HepG2 (cell line): ENCODE data around the gene TOR1A. TPM values are rescaled to one million over a fixed set of nuclear protein-coding genes. Genes with fewer than 3 reads are reported as not detected.

Experiments
- ATAC-seq: fragments of 200-7000 bp; cut with Tn5 transposase; 3 replicates; pipeline ENCODE4 v1.9.1; 2020; ENCODE audit warnings: mild to moderate bottlenecking, moderate library complexity
- BruUV-seq: library from RNA; stranded (reverse); fragments of 400-500 nt; replicated peaks from 2 replicates; lab custom pipeline; 2021; lab: Mats Ljungman, UMichigan
- CTCF ChIA-PET: fragments of 300-600 bp; formaldehyde crosslinking; extraction: SDS; loops from one replicate; lab custom pipeline; 2021; ENCODE audit warnings: low total read pairs, inconsistent platforms, low intra/inter-chr PET ratio; lab: Yijun Ruan, JAX
- POLR2A ChIA-PET: fragments of 350-600 bp; sonication (Branson Sonifier 250); formaldehyde crosslinking; loops from one replicate; lab custom pipeline; 2020; ENCODE audit warnings: antibody characterized with exemption, inconsistent platforms; lab: Yijun Ruan, JAX
- DNase-seq: peaks from one replicate; pipeline ENCODE4 v3.0.0-alpha.2; 2015; ENCODE audit warnings: low spot score
- FAIRE-seq: peaks from 3 replicates; lab custom pipeline; 2011; peaks lifted over from hg19 to GRCh38; lab: Jason Lieb, UNC
- H2AFZ ChIP-seq: one replicate; pipeline ENCODE4 v1.6.1; 2011; ENCODE audit warnings: low read length, inconsistent platforms
- H3K27ac ChIP-seq: fragments of 300-600 bp; 3 replicates; pipeline ENCODE4 v1.8.0; 2011; ENCODE audit warnings: mixed run types, mild to moderate bottlenecking, mixed read lengths, low read length, inconsistent platforms; ENCODE audit not compliant: insufficient read depth; ENCODE audit errors: extremely low read length
- H3K27me3 ChIP-seq, 2 experiments: fragments of 200-600 bp in 1 of 2; 2 replicates in 1 of 2; 3 replicates in 1 of 2; pipeline versions ENCODE4 v1.6.0 to v1.8.0; 2011; ENCODE audit warnings: low read length in 2 of 2, mild to moderate bottlenecking in 2 of 2, moderate library complexity in 2 of 2, inconsistent platforms in 1 of 2; ENCODE audit not compliant: insufficient read depth in 2 of 2, control insufficient read depth in 1 of 2
- H3K36me3 ChIP-seq, 2 experiments: fragments of 200-600 bp in 1 of 2; replicated peaks in 1 of 2; 2 replicates in 1 of 2; 3 replicates in 1 of 2; pipeline versions ENCODE4 v1.5.1 to v1.8.0; 2011; ENCODE audit warnings: low read length in 2 of 2, inconsistent platforms in 1 of 2; ENCODE audit not compliant: insufficient read depth in 2 of 2, control insufficient read depth in 1 of 2
- H3K4me1 ChIP-seq: 2 replicates; pipeline ENCODE4 v1.5.1; 2012; ENCODE audit warnings: low read length, inconsistent platforms; ENCODE audit not compliant: insufficient read depth
- H3K4me2 ChIP-seq: 2 replicates; pipeline ENCODE4 v1.6.0; 2011; ENCODE audit warnings: low read depth, low read length, inconsistent platforms
- H3K4me3 ChIP-seq, 3 experiments: fragments of 200-600 bp in 1 of 3; sonication (generic), shearing (Covaris generic) in 1 of 3; replicated peaks in 1 of 3; 2 replicates each; pipeline ENCODE4 v1.5.1; 2011 to 2016; ENCODE audit warnings: low read length in 3 of 3, inconsistent platforms in 2 of 3, low read depth in 2 of 3, mild to moderate bottlenecking in 2 of 3, control low read depth in 1 of 3, mixed read lengths in 1 of 3; ENCODE audit not compliant: insufficient read depth in 1 of 3
- H3K79me2 ChIP-seq: one replicate; pipeline ENCODE4 v1.6.1; 2011; ENCODE audit warnings: low read length, inconsistent platforms; ENCODE audit not compliant: insufficient read depth
- H3K9ac ChIP-seq: 2 replicates; pipeline ENCODE4 v1.6.0; 2011; ENCODE audit warnings: mild to moderate bottlenecking, low read depth, low read length, inconsistent platforms; ENCODE audit not compliant: insufficient read depth
- H3K9me3 ChIP-seq: 2 replicates; pipeline ENCODE4 v1.5.1; 2012; ENCODE audit warnings: mild to moderate bottlenecking, low read length
- H4K20me1 ChIP-seq: 2 replicates; pipeline ENCODE4 v1.6.0; 2011; ENCODE audit warnings: inconsistent platforms, mild to moderate bottlenecking, low read length, moderate library complexity; ENCODE audit not compliant: insufficient read depth
- ERF ChIP-seq: IDR thresholded peaks from 2 replicates; pipeline ENCODE4 v1.6.1; 2018; ENCODE audit warnings: missing biosample characterization, missing genetic modification reagents
- HDAC2 ChIP-seq: sonication (generic); formaldehyde crosslinking; IDR thresholded peaks from 2 replicates; pipeline ENCODE4 v1.4.0; 2020; ENCODE audit warnings: missing genetic modification reagents
- IKZF1 ChIP-seq: fragments of 450-650 bp; IDR thresholded peaks from 2 replicates; pipeline ENCODE4 v1.7.1; 2016
- KLF15 ChIP-seq: sonication (generic); formaldehyde crosslinking; IDR thresholded peaks from 2 replicates; pipeline ENCODE4 v1.8.1; 2023; ENCODE audit warnings: borderline replicate concordance, mild to moderate bottlenecking, inconsistent platforms, missing genetic modification reagents, mixed read lengths
- NAIF1 ChIP-seq: sonication (generic); formaldehyde crosslinking; IDR thresholded peaks from 2 replicates; pipeline ENCODE4 v1.5.0; 2020; ENCODE audit warnings: mild to moderate bottlenecking, missing genetic modification reagents, borderline replicate concordance
- NFYC ChIP-seq: IDR thresholded peaks from 2 replicates; pipeline ENCODE4 v1.6.1; 2016; ENCODE audit warnings: missing genetic modification reagents, missing compliant biosample characterization
- REXO4 ChIP-seq: sonication (generic); formaldehyde crosslinking; IDR thresholded peaks from 2 replicates; pipeline ENCODE4 v1.8.0; 2022; ENCODE audit warnings: missing genetic modification reagents, mild to moderate bottlenecking, borderline replicate concordance
- ZNF136 ChIP-seq: sonication (generic); formaldehyde crosslinking; IDR thresholded peaks from 2 replicates; pipeline ENCODE4 v1.8.1; 2022; ENCODE audit warnings: low read depth, mild to moderate bottlenecking, moderate library complexity, missing genetic modification reagents
- ZNF264 ChIP-seq: sonication (generic); formaldehyde crosslinking; IDR thresholded peaks from 2 replicates; pipeline ENCODE4 v1.4.0; 2020; ENCODE audit warnings: missing genetic modification reagents
- ZNF44 ChIP-seq: sonication (generic); formaldehyde crosslinking; IDR thresholded peaks from 2 replicates; pipeline ENCODE4 v1.5.1; 2020; ENCODE audit warnings: mild to moderate bottlenecking, missing genetic modification reagents
- ZNF703 ChIP-seq: sonication (generic); formaldehyde crosslinking; IDR thresholded peaks from 2 replicates; pipeline ENCODE4 v1.5.1; 2020; ENCODE audit warnings: missing genetic modification reagents, mild to moderate bottlenecking, moderate library complexity, borderline replicate concordance
- ZNF792 ChIP-seq: IDR thresholded peaks from 2 replicates; pipeline ENCODE4 v1.6.1; 2016
- WGBS: methylation state at CpG from one replicate; pipeline ENCODE4 v1.1.6; 2017; ENCODE audit warnings: low lambda C conversion rate; 5-methylcytosine and 5-hydroxymethylcytosine counted together
- in situ Hi-C: cut with HindIII; loops from 2 replicates; pipeline ENCODE4 v1.10.0; 2017; ENCODE audit warnings: low pct_unique_long_range_greater_than_20kb; ENCODE audit not compliant: extremely low pct_ligation_motif_present
- intact Hi-C: fragments of 100-400 bp; cut with micrococcal nuclease; formaldehyde crosslinking; loops from one replicate; pipeline ENCODE4 v1.10.0; 2022; ENCODE audit not compliant: unreplicated experiment
- polyA plus RNA-seq, 8 experiments: library from polyadenylated mRNA; depleted of rRNA in 3 of 8; stranded (reverse) in 7 of 8; unstranded in 1 of 8; fragments of >200 nt; fragmentation: Illumina TruSeq in 4 of 8; extraction: Trizol in 4 of 8; gene quantifications; 2 replicates each; pipeline versions ENCODE4 v1.2.1 to v1.2.3, GENCODE V29; 2011 to 2016; ENCODE audit warnings: low read depth in 4 of 8, missing spikeins in 1 of 8, mixed read lengths in 1 of 8; ENCODE audit not compliant: insufficient read depth in 1 of 8
- total RNA-seq, 5 experiments: library from RNA; depleted of rRNA; stranded (reverse); fragments of >200 nt; fragmentation: Illumina TruSeq; extraction: Trizol; gene quantifications; 2 replicates each; pipeline ENCODE4 v1.2.3, GENCODE V29; 2016; ENCODE audit warnings: low read depth in 1 of 5
- TF ChIP-seq, protein P1 (sequence below): sonication (generic); formaldehyde crosslinking; IDR thresholded peaks from 2 replicates; pipeline ENCODE4 v1.4.0; 2020; ENCODE audit warnings: mild to moderate bottlenecking, low read depth, missing genetic modification reagents
- TF ChIP-seq, protein P2 (sequence below): sonication (generic); formaldehyde crosslinking; IDR thresholded peaks from 2 replicates; pipeline ENCODE4 v1.5.0; 2020; ENCODE audit warnings: missing genetic modification reagents, mild to moderate bottlenecking, borderline replicate concordance

TOR1A gene
- total and polyA plus RNA-seq, 2 of the 13 experiments (the other 11 are each of a cell fraction or from before 2014, with no cell fraction given): 31.6 to 41.4 TPM

DNA sequence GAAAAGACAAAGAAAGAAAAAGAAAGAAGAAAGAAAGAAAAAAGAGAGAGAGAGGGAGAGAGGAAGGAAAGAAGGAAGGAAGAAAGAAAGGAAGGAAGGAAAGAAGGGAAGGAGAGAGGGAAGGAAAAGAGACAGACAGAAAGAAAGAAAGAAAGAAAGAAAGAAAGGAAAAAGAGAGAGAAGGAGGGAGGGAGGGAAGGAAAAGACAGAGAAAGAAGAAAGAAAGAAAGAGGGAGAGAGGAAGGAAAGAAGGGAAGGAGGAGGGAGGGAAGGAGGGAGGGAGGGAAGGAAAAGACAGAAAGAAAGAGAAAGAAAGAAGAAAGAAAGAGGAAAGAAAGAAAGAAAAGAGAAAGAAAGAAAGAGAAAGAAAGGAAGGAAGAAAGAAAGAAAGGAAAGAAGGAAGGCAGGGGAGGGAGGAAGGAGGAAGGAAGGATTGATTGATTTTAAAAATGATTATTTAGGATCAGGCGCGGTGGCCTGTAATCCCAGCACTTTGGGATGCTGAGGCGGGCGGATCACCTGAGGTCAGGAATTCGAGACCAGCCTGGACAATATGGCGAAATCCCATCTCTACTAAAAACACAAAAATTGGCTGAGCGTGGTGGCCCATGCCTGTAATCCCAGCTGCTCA is 44.3 kb downstream of the TOR1A start:
- intact Hi-C loops (loop anchor here (5.0 kb wide), 1 partner anchor 137 kb away; the partner anchor contains the start of gene ASB6), in situ Hi-C loops (loop anchor here (5.0 to 10.0 kb wide), 2 partner anchors 42 to 135 kb away; partner anchors contain the start of gene ASB6)
- Histone ChIP-seq H4K20me1 (no peaks in the 10 kb centered on the region), H3K9me3 (no peaks in the 10 kb centered on the region), H3K27ac (no peak overlapping the region), H3K79me2 (no peaks in the 10 kb centered on the region), H2AFZ (no peak overlapping the region), H3K4me1 (peaks cover 12% of the 10 kb centered on the region; the same call in 1 of the 2 replicates), H3K36me3 (no peaks in the 10 kb centered on the region), H3K9ac (no peak overlapping the region), H3K4me3 (no peak overlapping the region), H3K27me3 (peaks cover 1 to 9% of the 10 kb centered on the region in 2 experiments; a peak in 4 of 5 replicates), H3K4me2 (no peak overlapping the region)
- no TSS peak for BruUV-seq
- ChIA-PET POLR2A (no interaction called here), CTCF (no interaction called here)
- no peak for DNase-seq
- WGBS: 51% methylated on average over 7 of the region's 7 CpGs
- no peak for FAIRE-seq
- TF ChIP-seq HDAC2 (CRISPR knock-in tag) (no peak), ZNF136 (no peak), ZNF44 (no peak), ZNF792 (CRISPR knock-in tag) (no peak), IKZF1 (no peak), NFYC (CRISPR knock-in tag) (no peak), ZNF264 (CRISPR knock-in tag) (no peak), REXO4 (no peak), KLF15 (CRISPR knock-in tag) (no peak), ERF (CRISPR knock-in tag) (no peak), ZNF703 (CRISPR knock-in tag) (no peak), NAIF1 (CRISPR knock-in tag) (no peak)
- TF ChIP-seq, protein P1, sequence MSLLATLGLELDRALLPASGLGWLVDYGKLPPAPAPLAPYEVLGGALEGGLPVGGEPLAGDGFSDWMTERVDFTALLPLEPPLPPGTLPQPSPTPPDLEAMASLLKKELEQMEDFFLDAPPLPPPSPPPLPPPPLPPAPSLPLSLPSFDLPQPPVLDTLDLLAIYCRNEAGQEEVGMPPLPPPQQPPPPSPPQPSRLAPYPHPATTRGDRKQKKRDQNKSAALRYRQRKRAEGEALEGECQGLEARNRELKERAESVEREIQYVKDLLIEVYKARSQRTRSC (CRISPR knock-in tag): no peak
- TF ChIP-seq, protein P2, sequence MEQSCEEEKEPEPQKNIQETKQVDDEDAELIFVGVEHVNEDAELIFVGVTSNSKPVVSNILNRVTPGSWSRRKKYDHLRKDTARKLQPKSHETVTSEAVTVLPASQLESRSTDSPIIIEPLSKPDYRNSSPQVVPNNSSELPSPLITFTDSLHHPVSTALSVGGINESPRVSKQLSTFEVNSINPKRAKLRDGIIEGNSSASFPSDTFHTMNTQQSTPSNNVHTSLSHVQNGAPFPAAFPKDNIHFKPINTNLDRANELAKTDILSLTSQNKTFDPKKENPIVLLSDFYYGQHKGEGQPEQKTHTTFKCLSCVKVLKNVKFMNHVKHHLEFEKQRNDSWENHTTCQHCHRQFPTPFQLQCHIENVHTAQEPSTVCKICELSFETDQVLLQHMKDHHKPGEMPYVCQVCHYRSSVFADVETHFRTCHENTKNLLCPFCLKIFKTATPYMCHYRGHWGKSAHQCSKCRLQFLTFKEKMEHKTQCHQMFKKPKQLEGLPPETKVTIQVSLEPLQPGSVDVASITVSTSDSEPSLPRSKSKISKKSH (CRISPR knock-in tag): no peak
- ATAC-seq: no peak
